ENCODE measurements around the gene TRMU.
A peak's percentile ranks its signal among the peaks of the same experiment; 100 is the strongest.

TRMU gene

DNA sequence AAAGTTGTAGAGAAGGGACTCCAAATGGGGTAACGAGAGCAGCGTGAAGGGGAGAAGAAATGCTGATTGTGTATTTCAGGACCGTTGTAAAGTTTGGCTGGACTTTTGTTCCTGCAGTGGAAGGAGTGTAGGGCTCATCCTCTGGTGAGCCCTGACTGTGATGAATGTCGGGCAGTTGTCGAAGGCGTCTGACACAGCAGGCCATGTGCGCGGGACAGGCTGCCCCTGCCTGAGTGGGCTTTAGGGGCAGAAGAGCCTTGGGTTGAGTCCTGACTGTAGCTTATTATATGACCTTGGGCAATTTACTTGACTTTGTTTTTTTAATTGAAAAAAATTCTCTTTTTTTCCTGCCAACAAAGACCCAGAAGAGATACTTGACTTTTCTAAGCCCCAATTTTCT lies 3.1 kb downstream of the TRMU start:
- no peak for DNase-seq

DNA sequence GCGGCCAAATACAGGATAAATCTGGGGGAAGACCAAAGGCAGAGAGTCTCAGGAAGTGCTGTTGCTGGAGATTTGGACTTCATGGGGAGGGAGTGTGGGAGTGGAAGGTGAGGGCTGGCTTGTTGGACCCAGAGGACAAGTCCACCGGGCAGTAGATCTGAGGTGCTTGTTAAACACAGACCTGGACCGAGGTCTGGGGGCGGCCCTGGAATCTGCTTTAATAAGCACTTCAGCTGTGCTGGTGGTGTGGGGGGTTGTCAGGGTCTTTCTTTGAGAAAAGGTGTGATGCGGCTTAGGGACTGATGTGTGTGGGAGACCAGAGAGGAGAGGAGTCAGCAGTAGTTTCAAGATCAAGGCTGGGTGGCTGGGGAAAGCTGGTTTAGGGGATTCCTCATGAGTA lies 4.4 kb downstream of the TRMU start:
- DNase-seq, result no peak

DNA sequence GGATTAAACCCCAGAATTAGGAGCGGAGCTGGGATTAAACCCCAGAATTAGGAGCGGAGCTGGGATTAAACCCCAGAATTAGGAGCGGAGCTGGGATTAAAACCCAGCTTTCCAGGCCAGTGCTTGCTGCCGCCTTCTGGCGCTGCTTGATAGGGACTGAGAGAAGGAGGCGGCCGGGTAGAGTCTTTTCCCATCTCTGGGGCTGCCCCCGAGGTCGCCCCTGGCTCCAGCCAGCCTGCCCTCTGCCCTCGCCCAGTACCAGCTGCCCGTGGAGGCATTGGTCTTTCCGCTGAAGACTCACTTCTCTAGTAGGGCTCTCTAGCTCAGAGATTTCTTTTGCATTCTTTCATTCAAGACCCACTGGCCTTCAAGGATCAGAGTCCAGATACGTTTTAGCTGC lies 5.2 kb downstream of the TRMU start:
- DNase-seq, result no peak

DNA sequence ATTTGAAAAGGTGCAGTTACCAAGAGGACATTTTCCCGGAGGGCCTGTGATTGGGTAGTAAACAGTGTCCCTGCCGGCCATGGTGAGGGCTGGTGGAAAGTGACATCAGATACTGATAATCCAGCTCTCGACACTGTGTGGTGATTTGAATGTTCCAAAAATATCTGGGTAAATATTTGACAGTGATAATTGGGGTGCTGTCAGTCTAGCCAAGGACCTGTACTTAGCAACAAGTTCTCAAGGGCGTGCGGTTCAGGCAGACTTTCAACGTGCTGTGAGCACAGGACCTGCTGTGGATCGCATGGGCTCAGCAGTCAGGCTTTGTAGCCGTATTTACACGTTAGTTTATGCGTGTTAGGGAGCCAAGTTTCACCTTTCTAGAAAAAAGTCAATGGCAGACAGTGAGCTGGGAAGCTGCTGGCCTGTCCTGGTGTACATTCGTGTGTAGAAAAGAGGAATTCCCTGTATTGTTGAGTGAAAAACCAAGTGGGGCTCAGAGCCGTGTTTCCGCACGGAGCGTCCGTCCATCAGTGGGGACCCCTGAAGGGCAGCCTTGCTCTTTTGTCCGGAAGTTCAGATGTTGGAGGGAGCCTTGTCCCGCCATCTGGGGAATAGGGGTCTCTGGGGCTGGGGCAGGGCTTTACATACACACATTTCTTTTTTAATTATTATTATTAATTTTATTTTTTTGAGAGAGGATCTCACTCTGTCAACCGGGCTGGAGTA lies 11.3 kb downstream of the TRMU start:
- no peak for DNase-seq

DNA sequence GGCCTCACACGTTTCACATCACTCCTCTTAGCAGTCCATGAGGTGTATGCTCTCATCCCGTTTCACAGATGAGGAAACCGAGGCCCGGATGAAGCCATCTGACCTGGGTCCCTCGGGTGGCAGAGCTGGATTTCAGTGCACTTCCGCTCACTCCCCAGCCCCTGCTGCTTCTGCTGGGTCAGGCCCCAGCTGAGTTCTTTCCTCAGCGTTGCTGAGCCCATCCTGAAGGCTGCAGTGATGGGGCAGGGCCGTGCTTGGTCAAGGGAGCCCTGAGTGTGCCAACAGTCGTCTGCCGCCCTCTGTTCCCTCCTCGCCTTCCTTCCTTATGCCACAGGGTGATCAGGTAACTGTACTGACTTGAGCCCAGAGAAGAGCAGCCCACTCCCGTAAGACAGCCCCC lies 12.1 kb downstream of the TRMU start:
- DNase-seq, result no peak

DNA sequence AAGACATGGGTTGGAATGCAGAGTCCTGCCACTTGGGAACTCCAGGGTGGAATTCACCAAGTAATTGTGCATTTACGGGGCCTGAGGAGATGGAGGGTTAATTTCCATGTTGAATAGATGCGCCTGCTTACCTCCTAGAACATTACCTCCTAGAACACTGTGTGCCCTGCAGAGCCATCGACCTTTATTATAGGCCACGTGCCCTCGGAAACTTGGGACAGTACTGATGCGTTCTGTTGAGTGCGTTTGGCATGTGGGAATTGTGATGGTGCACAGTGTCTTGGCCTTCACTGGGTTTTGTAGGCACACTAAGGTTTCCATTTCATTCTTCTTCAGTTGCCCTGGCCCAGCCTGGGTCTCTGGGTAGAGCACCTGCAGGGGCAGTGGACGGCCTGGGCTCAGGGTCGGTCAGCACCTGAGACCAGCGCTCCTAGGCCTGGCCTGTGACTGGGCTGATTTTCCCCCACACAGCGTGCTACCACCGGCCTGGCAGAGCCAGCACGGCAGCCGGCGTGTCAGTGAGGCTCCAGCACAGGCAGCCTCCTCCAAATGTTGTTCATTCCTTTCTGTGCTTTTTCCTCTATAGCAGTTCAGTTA lies 12.7 kb downstream of the TRMU start:
- DNase-seq, result no peak

DNA sequence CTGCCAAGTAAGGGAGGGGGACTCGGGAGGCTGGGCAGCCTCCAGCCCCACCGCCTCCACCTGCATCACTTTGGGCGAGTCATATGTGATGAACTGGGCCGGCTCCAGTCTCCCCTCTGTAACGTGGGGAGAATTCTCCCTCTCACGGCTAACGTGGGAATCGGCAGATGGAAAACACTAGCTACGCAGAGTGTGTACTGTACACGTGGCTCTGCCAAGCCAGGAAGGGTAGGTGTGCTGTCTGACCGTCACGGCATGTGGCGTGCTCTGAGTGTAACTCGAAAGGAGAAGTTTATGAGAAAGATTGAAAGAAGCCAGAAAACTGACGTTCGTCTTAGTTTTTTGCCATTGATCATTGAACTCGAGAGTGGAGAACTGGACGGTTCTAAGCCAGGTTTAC lies 13.7 kb downstream of the TRMU start:
- no peak for DNase-seq

DNA sequence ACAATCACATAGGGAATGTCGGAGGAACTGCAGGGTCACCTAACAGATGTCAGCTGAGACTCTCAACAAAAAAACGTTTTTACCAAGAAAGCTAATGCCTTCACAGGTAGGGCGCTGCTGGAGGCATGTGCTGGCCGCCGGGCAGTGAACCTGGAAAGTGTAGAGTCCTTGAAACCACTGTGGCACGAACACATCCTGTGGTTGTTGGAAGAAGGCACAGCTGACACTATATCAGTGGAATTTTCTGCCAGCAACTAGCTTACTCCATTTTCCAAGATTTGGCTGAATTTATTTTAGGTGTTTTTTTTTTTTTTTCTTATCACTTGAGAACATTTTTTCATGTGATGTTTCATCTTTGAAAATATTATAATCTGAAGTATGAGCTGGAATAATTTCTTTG lies 14.2 kb downstream of the TRMU start:
- no peak for DNase-seq

DNA sequence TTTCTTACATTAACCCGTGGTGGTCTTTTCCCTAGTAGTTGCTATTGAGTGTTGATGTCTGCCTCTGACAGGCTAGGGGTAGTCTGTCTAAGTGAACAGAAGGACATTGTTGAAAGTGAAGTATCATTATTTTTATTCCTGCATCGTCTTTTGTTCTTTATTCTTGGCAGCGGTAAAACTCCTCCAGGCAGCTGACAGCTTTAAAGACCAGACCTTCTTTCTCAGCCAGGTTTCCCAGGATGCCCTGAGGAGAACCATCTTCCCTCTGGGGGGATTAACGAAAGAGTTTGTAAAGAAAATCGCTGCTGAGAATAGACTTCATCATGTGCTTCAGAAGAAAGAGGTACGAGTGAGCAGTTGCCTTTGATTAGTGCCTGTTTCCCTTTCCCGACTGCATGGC lies 14.6 kb downstream of the TRMU start:
- no peak for DNase-seq

DNA sequence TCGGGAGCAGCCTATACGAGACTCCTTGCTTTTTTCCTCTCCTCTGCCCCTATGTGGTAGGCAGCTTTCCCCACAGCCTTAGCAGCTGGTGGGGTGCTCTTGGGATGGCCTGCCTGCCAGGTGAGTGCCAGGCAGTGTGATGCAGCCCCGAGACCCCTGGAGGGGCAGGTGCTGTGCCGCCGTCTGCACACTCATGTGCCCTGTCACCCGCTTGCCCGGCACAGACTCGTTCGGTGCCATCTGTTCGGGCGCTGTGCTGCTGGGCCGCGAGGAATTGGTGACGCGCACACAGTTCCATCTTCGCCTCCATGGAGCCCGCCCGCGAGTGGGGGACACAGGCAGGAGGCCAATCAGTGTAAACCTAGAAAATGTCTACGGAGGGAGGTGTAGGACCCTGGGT lies 15.1 kb downstream of the TRMU start:
- no peak for DNase-seq

DNA sequence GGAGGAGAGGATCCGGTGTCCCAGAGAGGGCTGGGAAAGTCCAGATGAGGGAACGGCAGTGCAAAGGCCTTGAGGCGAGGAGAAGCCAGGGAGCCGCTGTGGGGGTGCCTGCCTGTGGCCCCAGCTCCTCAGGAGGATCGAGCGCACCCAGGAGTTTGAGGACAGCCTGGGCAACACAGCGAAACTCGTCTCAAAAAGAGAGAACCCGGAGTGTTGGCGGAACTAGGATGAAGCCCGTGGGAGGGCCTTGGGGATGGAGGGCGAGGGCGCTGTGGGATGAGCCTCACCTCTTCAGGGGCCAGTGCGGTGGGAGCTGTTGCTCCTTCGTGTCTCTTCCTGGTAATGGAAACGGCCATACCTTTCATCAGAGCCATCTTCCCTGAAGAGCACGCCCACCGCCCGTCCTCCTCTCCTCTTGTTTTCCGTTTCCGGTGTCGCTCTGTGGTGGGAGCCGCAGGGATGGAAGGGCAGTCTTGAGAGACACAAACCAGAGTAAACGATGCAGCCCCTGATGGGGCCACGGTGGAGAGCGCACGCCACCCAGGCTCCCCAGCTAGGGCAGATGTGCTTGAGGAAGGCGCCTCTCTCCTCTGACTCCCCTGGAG lies 15.7 kb downstream of the TRMU start:
- DNase-seq, result no peak

DNA sequence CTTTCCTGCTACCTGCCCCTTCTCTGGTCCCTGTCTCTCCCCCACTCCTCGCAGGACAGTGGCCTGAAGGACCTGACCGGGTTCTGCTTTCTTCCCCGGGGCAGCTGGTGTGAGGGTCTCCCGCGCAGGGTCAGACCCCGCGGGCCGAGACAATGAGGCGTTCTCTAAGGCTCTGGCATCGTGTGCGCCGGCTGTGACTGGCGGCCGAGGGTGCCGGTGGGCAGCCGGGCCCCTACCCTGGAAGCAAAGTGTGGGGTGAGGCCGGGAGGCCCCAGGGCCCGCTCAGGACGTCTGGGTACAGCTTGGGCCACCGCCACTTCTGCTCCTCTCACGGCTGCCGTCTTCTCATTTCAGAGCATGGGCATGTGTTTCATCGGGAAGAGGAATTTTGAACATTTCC lies 16.3 kb downstream of the TRMU start:
- no peak for DNase-seq

DNA sequence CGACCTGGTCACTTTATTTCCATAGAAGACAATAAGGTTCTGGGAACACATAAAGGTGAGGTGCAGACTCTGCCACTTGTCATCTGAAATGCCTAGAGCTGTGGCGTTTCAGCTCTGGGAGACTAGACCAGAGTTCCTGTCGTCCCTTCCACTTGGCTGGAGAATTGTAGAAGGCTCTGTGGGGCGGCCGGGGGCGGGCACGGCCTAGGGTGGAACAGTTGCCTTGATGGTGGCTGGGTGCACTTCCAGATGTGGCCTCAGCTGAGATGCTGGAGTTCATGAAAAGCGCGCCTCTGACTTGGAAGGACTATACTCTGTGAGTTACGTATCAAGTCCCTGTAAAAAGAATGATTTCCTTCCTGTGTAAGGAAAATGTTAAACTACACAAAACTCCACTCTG lies 16.8 kb downstream of the TRMU start:
- no peak for DNase-seq

DNA sequence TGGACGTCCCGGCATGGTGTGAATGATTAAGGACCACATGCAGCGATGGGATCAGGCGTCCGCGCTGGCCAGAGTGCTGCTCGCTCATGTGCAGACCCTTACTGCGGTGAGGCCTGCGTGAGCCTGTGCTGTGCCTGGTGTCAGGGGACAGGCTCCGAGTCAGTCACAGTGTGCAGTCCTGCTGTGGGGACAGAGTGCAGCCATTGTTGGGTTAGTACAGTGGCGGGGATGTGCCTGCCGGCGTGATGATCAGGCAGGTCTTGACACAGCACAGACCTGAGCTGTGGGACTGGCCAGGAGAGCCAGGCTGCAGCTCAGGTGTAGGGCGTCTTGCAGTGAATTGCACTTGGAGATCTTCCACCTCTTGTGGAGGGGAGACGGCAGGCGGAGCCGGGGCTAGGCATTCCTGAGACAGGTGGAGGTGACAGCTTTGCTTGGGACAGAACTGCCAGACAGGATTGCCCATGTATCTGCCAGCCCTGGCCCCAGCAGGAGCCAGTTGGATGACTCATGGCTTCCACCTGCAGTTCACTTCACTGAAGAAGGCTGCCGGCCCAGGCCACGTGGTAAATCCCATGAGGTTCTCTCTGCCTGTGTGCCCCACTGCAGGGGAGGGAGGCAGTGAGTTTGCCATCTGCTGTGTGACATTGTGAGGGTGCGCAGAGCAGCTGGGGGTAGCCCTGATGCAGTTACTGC lies 17.3 kb downstream of the TRMU start:
- no peak for DNase-seq

DNA sequence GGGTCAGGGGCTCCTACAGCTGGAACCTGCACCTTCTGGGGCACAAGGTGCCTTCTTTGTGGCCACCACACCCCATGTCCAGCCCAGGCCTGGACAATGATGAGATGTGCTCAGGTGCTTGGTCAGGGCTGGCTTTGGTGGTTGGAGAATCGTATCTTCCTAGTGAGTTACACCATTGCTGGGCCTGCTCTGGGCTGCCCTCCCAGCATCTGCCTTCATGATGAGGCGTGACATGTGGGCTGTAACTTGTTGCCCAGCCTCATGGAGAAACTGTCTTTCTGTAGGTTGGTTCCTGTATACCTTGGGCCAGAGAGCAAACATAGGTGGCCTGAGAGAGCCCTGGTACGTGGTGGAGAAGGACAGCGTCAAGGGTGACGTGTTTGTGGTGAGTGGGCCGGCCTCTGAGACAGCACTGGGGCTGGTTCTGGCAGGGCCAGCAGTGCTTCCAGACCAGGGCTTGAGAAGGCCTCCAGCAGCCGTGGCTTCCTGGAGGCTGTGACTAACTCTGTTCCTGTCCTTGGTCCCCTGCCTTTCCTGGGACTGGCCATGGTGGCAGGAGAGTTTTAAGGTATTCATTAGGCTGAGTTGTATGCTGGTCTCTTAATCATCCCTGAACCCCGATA lies 18.1 kb downstream of the TRMU start:
- DNase-seq, result no peak

DNA sequence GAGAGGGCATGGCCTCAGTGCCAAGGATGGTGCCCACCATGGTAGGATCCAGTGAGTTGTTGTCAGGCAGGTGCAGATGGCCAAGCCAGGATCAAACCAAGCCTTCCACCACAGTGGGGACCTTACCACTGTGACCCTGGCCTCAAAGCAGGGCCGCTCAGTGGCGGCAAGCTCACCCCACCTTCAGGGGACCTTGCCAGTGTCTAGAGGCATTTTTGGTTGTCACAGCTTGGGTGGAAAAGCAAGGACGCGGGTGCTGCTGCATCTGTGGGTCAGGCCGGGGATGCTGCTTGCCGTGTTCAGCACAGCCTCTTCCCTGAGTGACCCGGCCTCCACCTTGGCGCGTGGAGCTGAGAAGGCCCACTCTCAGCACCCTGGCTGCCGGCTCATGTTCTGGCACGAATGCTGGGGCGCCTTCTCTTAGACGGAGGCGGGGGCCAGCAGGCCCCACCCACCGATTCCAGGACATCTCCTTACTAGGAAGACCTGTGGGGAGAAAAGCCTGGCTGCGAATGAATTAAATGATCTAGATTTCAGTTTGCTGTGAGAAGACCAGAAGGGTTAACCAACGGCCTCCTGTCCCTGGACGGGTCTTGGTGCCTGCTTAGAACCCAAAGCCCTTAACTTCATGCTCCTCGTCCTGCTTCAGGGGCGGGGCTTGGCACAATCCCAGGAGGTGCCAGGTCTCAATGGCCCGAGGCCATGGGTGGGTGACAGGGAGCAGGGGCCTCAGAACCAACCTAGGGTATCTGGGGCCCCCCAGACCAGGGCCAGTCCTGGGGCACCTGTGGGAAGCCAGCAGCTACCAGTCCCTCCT lies 18.9 kb downstream of the TRMU start:
- no peak for DNase-seq

DNA sequence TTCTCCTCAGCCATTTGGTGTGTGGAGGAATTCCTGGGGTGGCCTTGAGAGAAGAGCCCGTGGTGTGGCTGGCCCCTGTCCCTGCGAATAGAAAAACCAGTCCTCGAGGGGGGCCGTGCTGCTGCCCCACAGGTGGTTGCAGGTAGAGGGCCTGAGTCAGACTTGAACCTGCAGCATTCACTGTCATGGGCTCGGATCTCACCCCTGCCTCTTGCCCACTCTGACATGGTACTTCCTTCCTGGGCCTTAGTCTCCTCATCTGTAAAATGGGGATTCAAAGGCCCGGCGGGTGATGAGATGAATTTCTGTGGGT lies 19.4 kb downstream of the TRMU start:
- no peak for DNase-seq

DNA sequence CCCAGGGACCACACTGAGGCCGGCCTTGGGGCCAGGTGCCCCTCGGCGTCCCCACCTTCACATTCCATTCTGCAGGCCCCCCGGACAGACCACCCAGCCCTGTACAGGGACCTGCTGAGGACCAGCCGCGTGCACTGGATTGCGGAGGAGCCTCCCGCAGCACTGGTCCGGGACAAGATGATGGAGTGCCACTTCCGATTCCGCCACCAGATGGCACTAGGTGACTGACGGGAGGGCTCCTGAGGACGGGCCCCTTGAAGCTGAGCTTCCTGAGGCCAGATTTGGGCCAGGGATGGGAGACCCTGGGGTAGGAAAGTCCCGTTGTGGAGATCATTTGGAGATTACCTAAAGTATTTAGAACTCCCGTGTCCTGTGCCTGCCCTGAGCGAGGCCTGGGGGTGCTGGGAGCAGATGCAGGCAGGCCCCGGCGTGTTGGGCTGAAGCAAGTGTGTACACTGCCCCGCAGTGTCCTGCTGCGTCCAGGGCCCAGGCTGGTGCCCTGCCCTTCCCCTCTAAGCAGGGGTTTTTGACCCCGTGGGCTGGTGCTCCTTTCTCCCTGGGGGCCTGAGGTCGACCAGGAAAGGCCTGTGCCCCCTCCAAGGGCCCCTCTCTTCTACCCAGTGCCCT lies 20.0 kb downstream of the TRMU start:
- DNase-seq, result peak; percentile 91

DNA sequence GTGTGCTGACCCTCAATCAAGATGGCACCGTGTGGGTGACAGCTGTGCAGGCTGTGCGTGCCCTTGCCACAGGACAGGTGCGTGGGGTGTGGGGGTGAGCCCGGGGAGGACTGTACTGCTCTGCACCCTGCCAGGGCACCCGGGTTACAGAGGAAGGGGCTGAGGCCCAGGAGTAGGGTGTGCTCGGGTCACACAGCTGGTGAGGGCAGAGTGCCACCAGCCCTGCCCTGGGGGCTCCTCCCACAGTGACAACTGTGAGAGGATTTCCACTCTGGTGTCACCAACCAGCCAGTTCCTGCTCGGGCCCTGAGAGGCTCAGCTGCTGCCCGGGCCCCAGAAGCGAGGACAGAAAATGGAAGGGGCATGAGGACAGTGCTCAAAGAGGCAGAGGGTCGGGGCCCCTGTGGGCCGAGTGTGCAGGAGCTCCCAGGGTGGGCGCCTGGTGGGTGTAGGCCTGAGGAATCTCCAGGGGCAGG lies 20.5 kb downstream of the TRMU start:
- DNase-seq, result no peak

DNA sequence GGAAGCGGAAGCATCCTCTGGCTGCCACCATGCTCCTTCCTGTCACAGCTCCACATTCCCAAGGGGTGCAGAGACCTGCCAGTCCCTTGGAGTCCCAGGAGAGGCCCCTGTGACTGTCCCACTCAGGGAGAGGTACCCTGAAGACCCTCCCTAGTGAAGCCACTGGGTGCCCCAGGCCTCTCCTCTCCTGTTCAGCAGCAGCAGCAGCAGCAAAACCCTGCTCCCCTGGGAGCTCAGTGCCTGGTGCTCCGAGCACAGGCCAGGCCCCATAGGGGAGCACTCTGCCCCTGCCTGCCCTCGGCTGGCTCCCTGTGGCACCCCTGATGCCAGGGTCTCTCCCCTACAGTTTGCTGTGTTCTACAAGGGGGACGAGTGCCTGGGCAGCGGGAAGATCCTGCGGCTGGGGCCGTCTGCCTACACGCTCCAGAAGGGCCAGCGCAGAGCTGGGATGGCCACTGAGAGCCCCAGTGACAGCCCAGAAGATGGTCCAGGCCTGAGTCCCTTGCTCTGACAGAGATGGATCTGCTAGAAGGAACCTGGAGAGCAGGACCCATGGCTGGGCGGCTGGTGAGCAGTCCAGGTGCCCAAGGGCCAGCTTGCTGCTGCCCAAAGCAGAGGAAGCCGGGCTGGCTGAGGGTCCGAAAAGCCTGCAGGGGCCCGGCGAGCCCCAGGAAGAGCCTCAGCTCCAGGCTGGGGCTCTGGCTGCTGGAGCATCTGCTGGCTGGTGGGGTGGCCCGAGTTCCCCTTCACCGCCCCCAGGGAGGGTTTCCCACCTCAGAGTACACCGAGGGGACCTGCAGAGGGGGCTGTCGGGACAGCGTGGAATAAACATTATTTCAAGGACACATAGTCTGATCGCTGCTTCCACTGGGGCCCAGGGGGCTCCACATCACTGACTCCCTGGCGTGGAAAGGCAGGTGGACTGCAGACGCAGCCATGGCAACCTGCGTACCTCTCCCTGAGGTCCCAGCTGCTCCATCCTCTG lies 21.3 kb downstream of the TRMU start:
- DNase-seq, result no peak
